ENCODE results near the gene SLTM. TPM values are rescaled to one million over a fixed set of nuclear protein-coding genes. Genes with fewer than 3 reads are reported as not detected.

The SLTM gene
- polyA plus RNA-seq, 1 donor (not counting 4 experiments of a cell fraction or from before 2014, with no cell fraction given), result 58.9 TPM

DNA sequence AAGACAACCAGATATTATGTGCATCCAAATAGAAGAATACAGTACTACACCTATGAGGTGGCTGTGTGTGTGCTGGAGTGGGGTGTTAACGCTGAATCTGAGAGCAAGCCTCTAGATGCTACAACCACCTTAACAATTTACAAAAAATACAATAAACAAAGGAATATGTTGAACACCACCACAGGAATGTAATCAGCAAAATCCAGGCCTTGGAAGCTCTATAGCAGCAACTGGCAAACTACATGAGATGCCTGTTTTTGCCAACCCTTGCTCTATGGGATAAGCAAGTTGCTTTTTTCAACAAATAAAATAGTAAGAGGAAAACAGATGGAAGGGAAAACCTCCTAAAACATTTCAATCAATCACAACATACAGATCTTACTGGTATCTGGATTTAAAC, 23.9 kb downstream of the SLTM start:
- dilution Hi-C loops (cut with MboI; ENCODE audit: extremely low pct_ligation_motif_present, low sequenced_read_pairs), result no loop called here
- H2AFZ ChIP-seq (ENCODE audit: control insufficient read depth, low read length), result no peak overlapping the region
- no peak overlapping the region for H3K4me2 ChIP-seq (ENCODE audit: control insufficient read depth, extremely low read depth, insufficient read depth, low read depth, low read length)
- no peaks in the 10 kb centered on the region for H3K9me3 ChIP-seq (ENCODE audit: control insufficient read depth, low read depth, low read length)
- peaks cover 44% of the 10 kb centered on the region for H3K79me2 ChIP-seq (ENCODE audit: control insufficient read depth, insufficient read depth, low read length)
- no peaks in the 10 kb centered on the region for H3K27me3 ChIP-seq (ENCODE audit: control insufficient read depth, extremely low read depth, insufficient read depth, low read length)
- TF ChIP-seq EZH2 (IDR thresholded peaks at IDR 0.05; ENCODE audit: low read length), result no peak
- TF ChIP-seq, protein P1, sequence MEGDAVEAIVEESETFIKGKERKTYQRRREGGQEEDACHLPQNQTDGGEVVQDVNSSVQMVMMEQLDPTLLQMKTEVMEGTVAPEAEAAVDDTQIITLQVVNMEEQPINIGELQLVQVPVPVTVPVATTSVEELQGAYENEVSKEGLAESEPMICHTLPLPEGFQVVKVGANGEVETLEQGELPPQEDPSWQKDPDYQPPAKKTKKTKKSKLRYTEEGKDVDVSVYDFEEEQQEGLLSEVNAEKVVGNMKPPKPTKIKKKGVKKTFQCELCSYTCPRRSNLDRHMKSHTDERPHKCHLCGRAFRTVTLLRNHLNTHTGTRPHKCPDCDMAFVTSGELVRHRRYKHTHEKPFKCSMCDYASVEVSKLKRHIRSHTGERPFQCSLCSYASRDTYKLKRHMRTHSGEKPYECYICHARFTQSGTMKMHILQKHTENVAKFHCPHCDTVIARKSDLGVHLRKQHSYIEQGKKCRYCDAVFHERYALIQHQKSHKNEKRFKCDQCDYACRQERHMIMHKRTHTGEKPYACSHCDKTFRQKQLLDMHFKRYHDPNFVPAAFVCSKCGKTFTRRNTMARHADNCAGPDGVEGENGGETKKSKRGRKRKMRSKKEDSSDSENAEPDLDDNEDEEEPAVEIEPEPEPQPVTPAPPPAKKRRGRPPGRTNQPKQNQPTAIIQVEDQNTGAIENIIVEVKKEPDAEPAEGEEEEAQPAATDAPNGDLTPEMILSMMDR (optimal IDR thresholded peaks at IDR 0.05 in 1 of 3, IDR thresholded peaks at IDR 0.05 in 1 of 3, conservative IDR thresholded peaks at IDR 0.05 in 1 of 3; ENCODE audit: extremely low read depth in 1 of 3, insufficient read depth in 2 of 3, low read length in 3 of 3), result no peak
- peaks cover 4 to 6% of the 10 kb centered on the region in 2 experiments for H3K36me3 ChIP-seq (ENCODE audit: control insufficient read depth in 2 of 2, extremely low read depth in 1 of 2, insufficient read depth in 2 of 2, low read length in 2 of 2)
- H3K27ac ChIP-seq (ENCODE audit: control insufficient read depth, insufficient read depth, low read length), result no peak overlapping the region
- peaks cover 6% of the 10 kb centered on the region for H4K20me1 ChIP-seq (ENCODE audit: control insufficient read depth, extremely low read depth, insufficient read depth, low read length)
- H3K9me1 ChIP-seq (ENCODE audit: control insufficient read depth, extremely low read depth, insufficient read depth, low read length), result no peaks in the 10 kb centered on the region
- H3K4me1 ChIP-seq (ENCODE audit: control insufficient read depth, extremely low read depth, insufficient read depth, low read length), result no peaks in the 10 kb centered on the region
- FAIRE-seq (no peak), DNase-seq (ENCODE audit: low read depth, low spot score) (no peak)
- no peak overlapping the region for H3K4me3 ChIP-seq (ENCODE audit: control insufficient read depth in 2 of 3, extremely low read depth in 1 of 3, insufficient read depth in 2 of 3, low read depth in 1 of 3, low read length in 3 of 3)
- H3K9ac ChIP-seq (ENCODE audit: control insufficient read depth, extremely low read depth, insufficient read depth, low read length), result no peak overlapping the region

DNA sequence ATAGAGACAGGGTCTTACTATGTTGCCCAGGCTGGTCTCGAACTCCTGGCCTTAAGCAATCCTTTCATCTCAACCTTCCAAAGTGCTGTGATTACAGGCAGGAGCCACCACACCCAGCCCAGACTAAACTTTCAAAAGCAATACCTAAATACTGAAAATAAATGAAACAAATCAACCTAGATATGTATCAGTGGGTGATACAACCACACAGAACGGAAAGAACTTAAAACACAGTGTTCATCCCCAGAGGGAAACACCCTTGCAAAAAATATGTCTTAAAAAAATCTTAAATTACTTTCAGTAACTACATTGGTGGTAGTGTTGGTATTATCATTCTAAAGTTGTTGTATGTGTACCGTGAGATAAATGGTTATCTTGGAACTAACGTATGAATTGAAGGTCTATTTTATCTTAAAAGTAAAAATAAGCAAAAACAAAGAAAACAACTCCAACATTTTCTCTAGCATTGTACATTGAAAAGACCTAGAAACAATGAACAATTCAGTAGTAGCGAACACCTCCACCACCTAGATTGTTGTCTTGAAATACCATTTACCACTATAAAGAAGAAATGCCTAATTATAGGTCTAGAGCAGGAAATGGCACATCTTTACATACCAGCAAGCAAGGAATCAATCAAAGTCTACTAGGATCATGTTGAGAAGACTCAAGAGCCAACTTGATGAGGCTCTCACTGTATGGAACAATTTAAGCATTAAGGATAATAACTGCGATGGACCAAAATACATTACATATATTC, 24.7 kb downstream of the SLTM start:
- Histone ChIP-seq H3K9ac (ENCODE audit: control insufficient read depth, extremely low read depth, insufficient read depth, low read length) (no peak overlapping the region), H3K27me3 (ENCODE audit: control insufficient read depth, extremely low read depth, insufficient read depth, low read length) (no peaks in the 10 kb centered on the region), H3K36me3 (ENCODE audit: control insufficient read depth in 2 of 2, extremely low read depth in 1 of 2, insufficient read depth in 2 of 2, low read length in 2 of 2) (peaks cover 2 to 4% of the 10 kb centered on the region in 2 experiments), H3K9me1 (ENCODE audit: control insufficient read depth, extremely low read depth, insufficient read depth, low read length) (no peaks in the 10 kb centered on the region), H3K27ac (ENCODE audit: control insufficient read depth, insufficient read depth, low read length) (no peak overlapping the region), H3K4me2 (ENCODE audit: control insufficient read depth, extremely low read depth, insufficient read depth, low read depth, low read length) (no peak overlapping the region), H2AFZ (ENCODE audit: control insufficient read depth, low read length) (no peak overlapping the region), H3K79me2 (ENCODE audit: control insufficient read depth, insufficient read depth, low read length) (peaks cover 43% of the 10 kb centered on the region), H3K9me3 (ENCODE audit: control insufficient read depth, low read depth, low read length) (no peaks in the 10 kb centered on the region), H3K4me3 (ENCODE audit: control insufficient read depth in 2 of 3, extremely low read depth in 1 of 3, insufficient read depth in 2 of 3, low read depth in 1 of 3, low read length in 3 of 3) (no peak overlapping the region), H4K20me1 (ENCODE audit: control insufficient read depth, extremely low read depth, insufficient read depth, low read length) (peaks cover 6% of the 10 kb centered on the region), H3K4me1 (ENCODE audit: control insufficient read depth, extremely low read depth, insufficient read depth, low read length) (no peaks in the 10 kb centered on the region)
- dilution Hi-C loops (cut with MboI; ENCODE audit: extremely low pct_ligation_motif_present, low sequenced_read_pairs), result no loop called here
- DNase-seq (ENCODE audit: low read depth, low spot score), result no peak
- FAIRE-seq, result no peak
- TF ChIP-seq, protein P1 (optimal IDR thresholded peaks at IDR 0.05 in 1 of 3, IDR thresholded peaks at IDR 0.05 in 1 of 3, conservative IDR thresholded peaks at IDR 0.05 in 1 of 3; ENCODE audit: extremely low read depth in 1 of 3, insufficient read depth in 2 of 3, low read length in 3 of 3), result no peak
- TF ChIP-seq EZH2 (IDR thresholded peaks at IDR 0.05; ENCODE audit: low read length), result no peak

All from keratinocyte (primary cell).